Adrenal gland (tissue), 5 donors: Measurements from ENCODE around the gene RPL19.

Experiments
- CTCF ChIP-seq, 6 experiments: fragments of 450-650 bp in 4 of 6; fragments of 200-600 bp in 2 of 6; sonication (generic) in 1 of 6; IDR thresholded peaks; 1 replicate in 5 of 6; 2 replicates in 1 of 6; pipeline versions ENCODE4 v1.5.1 to v1.8.0; 2016 to 2021; ENCODE audit warnings: antibody characterized with exemption in 6 of 6, mild to moderate bottlenecking in 2 of 6, moderate library complexity in 1 of 6
- POLR2A ChIP-seq, 2 donors: fragments of 450-650 bp; IDR thresholded peaks; one replicate each; pipeline ENCODE4 v1.6.1; 2017; ENCODE audit warnings: antibody characterized with exemption in 2 of 2, mild to moderate bottlenecking in 2 of 2, moderate library complexity in 1 of 2
- donor health status: DM: no; HTN: no; CAD: no.

GRCh38 chr17:39170558-39170957 lies 29.5 kb upstream of the RPL19 start:
- TF ChIP-seq CTCF (IDR thresholded peaks at IDR 0.05) (no peak), POLR2A (IDR thresholded peaks at IDR 0.05) (no peak)
